Parathyroid adenoma (tissue), 2 donors: Measurements from ENCODE around the gene KCNA10.

Experiments used
- H2AFZ ChIP-seq: fragments of 300-600 bp; sonication (generic); one replicate; pipeline ENCODE4 v1.7.0; 2017; ENCODE audit warnings: antibody characterized with exemption, mild to moderate bottlenecking
- H3K27ac ChIP-seq: fragments of 300-600 bp; sonication (generic); one replicate; pipeline ENCODE4 v1.7.0; 2017
- H3K27me3 ChIP-seq: fragments of 300-600 bp; sonication (generic); one replicate; pipeline ENCODE4 v1.7.0; 2017; ENCODE audit warnings: low read length; ENCODE audit not compliant: control insufficient read depth, insufficient read depth
- H3K36me3 ChIP-seq: fragments of 300-600 bp; sonication (generic); one replicate; pipeline ENCODE4 v1.7.0; 2017; ENCODE audit warnings: low read length; ENCODE audit not compliant: control insufficient read depth, insufficient read depth
- H3K4me1 ChIP-seq: fragments of 300-600 bp; sonication (generic); one replicate; pipeline ENCODE4 v1.7.0; 2017; ENCODE audit warnings: control low read depth
- H3K4me2 ChIP-seq: fragments of 300-600 bp; sonication (generic); one replicate; pipeline ENCODE4 v1.7.0; 2017; ENCODE audit warnings: low read length
- H3K4me3 ChIP-seq: fragments of 300-600 bp; sonication (generic); one replicate; pipeline ENCODE4 v1.7.0; 2017; ENCODE audit warnings: low read depth, low read length
- H3K79me2 ChIP-seq: fragments of 300-600 bp; sonication (generic); one replicate; pipeline ENCODE4 v1.7.0; 2017; ENCODE audit warnings: control low read depth
- H3K9ac ChIP-seq: fragments of 300-600 bp; sonication (generic); one replicate; pipeline ENCODE4 v1.7.0; 2017; ENCODE audit warnings: mild to moderate bottlenecking
- H3K9me3 ChIP-seq: fragments of 300-600 bp; sonication (generic); one replicate; pipeline ENCODE4 v1.7.0; 2017; ENCODE audit warnings: low read length; ENCODE audit not compliant: control insufficient read depth
- TF ChIP-seq, protein P1 (sequence below): fragments of 300-600 bp; sonication (generic); IDR thresholded peaks from one replicate; pipeline ENCODE4 v1.7.0; 2017; ENCODE audit warnings: antibody characterized with exemption, mild to moderate bottlenecking
- donor health status: primary hyperparathyroidism.

Gene KCNA10

GRCh38 chr1:110489973-110490542 is 28.9 kb downstream of the KCNA10 start:
- H3K4me2 ChIP-seq = no peak overlapping the region
- no peak overlapping the region for H3K27ac ChIP-seq
- H3K4me3 ChIP-seq = no peak overlapping the region
- H3K79me2 ChIP-seq = no peaks in the 10 kb centered on the region
- H3K9me3 ChIP-seq = no peaks in the 10 kb centered on the region
- no peaks in the 10 kb centered on the region for H3K36me3 ChIP-seq
- no peaks in the 10 kb centered on the region for H3K4me1 ChIP-seq
- no peaks in the 10 kb centered on the region for H3K27me3 ChIP-seq
- TF ChIP-seq, protein P1, sequence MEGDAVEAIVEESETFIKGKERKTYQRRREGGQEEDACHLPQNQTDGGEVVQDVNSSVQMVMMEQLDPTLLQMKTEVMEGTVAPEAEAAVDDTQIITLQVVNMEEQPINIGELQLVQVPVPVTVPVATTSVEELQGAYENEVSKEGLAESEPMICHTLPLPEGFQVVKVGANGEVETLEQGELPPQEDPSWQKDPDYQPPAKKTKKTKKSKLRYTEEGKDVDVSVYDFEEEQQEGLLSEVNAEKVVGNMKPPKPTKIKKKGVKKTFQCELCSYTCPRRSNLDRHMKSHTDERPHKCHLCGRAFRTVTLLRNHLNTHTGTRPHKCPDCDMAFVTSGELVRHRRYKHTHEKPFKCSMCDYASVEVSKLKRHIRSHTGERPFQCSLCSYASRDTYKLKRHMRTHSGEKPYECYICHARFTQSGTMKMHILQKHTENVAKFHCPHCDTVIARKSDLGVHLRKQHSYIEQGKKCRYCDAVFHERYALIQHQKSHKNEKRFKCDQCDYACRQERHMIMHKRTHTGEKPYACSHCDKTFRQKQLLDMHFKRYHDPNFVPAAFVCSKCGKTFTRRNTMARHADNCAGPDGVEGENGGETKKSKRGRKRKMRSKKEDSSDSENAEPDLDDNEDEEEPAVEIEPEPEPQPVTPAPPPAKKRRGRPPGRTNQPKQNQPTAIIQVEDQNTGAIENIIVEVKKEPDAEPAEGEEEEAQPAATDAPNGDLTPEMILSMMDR = no peak
- H2AFZ ChIP-seq = no peak overlapping the region
- no peak overlapping the region for H3K9ac ChIP-seq

DNA sequence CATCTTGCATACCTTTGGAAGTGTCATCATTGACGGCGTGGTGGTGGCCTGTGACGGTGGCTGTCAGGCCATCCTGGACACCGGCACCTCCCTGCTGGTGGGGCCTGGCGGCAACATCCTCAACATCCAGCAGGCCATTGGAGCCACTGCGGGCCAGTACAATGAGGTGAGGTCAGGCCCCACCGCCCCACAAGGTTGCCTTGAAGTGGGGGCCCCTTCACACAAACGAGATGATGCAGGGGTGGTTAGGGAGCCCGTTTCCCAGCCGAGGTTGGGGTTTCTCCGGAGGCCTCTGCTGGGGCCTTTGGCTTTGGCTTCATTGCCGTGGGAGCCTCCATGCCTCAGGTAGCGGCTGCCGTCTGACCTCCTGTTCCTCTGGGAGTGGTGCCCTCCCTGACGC is 29.6 kb downstream of the KCNA10 start:
- Histone ChIP-seq H3K27ac (no peak overlapping the region), H3K9ac (no peak overlapping the region), H3K4me3 (no peak overlapping the region), H3K36me3 (no peaks in the 10 kb centered on the region), H3K79me2 (no peaks in the 10 kb centered on the region), H3K4me1 (no peaks in the 10 kb centered on the region), H3K4me2 (no peak overlapping the region), H3K9me3 (no peaks in the 10 kb centered on the region), H3K27me3 (no peaks in the 10 kb centered on the region), H2AFZ (no peak overlapping the region)
- TF ChIP-seq, protein P1 = no peak

DNA sequence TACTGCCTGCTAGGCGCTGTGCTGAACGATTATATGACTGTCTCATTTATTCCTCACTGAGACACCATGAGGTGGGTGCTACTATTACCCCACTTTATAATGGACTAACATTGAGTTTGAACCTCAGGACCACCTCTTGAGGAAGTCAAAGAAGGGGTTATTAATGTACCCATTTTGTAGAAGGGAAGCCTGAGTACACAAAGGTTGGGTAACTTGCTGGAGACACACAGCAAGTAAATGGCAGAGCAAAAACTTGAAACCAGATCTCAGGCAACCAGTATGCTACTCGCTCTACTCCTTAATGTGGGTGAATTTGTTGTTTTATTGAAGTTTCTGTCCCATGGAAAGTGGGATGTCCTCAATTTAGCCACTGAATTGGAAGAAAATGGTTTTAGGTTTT is 30.1 kb downstream of the KCNA10 start:
- TF ChIP-seq, protein P1 = no peak
- Histone ChIP-seq H3K27me3 (no peaks in the 10 kb centered on the region), H3K9me3 (no peaks in the 10 kb centered on the region), H2AFZ (no peak overlapping the region), H3K4me3 (no peak overlapping the region), H3K79me2 (no peaks in the 10 kb centered on the region), H3K27ac (no peak overlapping the region), H3K36me3 (no peaks in the 10 kb centered on the region), H3K4me1 (no peaks in the 10 kb centered on the region), H3K4me2 (no peak overlapping the region), H3K9ac (no peak overlapping the region)

- H3K79me2 ChIP-seq = no peaks in the 10 kb centered on the region
- no peak overlapping the region for H3K4me3 ChIP-seq
- H2AFZ ChIP-seq = no peak overlapping the region
- no peak overlapping the region for H3K27ac ChIP-seq
- TF ChIP-seq, protein P1 = no peak
- no peaks in the 10 kb centered on the region for H3K27me3 ChIP-seq
- H3K9ac ChIP-seq = no peak overlapping the region
- no peaks in the 10 kb centered on the region for H3K36me3 ChIP-seq
- H3K4me2 ChIP-seq = no peak overlapping the region
- no peaks in the 10 kb centered on the region for H3K9me3 ChIP-seq
- no peaks in the 10 kb centered on the region for H3K4me1 ChIP-seq
These were observed 30.8 kb downstream of the KCNA10 start for GRCh38 chr1:110488161-110488560.

DNA sequence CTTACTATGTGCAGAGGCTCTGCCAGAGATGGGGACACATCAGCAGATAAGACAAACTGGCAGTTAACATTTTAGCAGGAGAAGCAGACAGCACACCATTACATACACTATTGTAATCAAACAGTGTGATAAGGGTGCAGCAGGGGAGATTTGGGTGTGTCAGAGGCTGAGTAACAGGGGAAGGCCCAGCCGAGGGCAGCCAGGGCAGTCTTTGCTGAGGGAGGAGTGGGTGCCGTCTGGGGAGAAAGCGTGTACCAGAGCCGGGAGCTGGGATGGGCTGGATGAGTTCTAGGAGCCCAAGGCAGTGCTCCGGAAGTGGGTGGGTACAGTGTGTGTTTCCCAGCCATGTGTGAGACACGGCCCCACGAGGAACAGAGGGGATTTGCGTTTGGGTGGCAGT is 31.2 kb downstream of the KCNA10 start:
- Histone ChIP-seq H3K79me2 (no peaks in the 10 kb centered on the region), H3K9ac (no peak overlapping the region), H3K4me1 (no peaks in the 10 kb centered on the region), H3K4me3 (no peak overlapping the region), H3K27ac (no peak overlapping the region), H3K4me2 (no peak overlapping the region), H2AFZ (no peak overlapping the region), H3K36me3 (no peaks in the 10 kb centered on the region), H3K27me3 (no peaks in the 10 kb centered on the region), H3K9me3 (no peaks in the 10 kb centered on the region)
- TF ChIP-seq, protein P1 = no peak
